ENCODE data around the gene MYH6. TPM values are rescaled to one million over a fixed set of nuclear protein-coding genes. Genes with fewer than 3 reads are reported as not detected.

MYH6 gene
- total RNA-seq, 1 experiment from 2014 or later, result 0.07 TPM

DNA sequence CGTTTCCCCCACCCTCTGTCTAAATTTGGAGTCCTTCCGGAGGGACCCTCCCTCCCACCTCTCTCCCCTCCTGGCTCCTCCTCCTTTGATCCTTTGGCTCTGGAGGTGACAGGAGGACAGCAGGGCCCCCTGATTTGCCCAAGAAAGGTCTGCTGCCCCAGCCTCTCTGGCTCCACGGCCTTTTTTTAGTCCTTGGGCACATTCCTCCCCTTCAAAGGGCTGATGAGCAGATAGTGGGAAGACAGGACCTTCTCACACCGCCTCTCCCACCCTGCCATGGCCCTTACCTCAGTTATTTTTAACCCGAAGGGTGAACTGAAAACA is 196 bp upstream of the MYH6 start:
- Histone ChIP-seq H3K27me3 (ENCODE audit: insufficient read depth, low read length) (no peaks in the 10 kb centered on the region), H3K23ac (ENCODE audit: insufficient read length, low read depth, low read length) (no peak overlapping the region), H3K4me2 (ENCODE audit: insufficient read depth, insufficient read length, low read length) (no peak overlapping the region), H3K56ac (ENCODE audit: insufficient read length, low read depth, low read length) (no peak overlapping the region), H3K18ac (ENCODE audit: insufficient read length, low read depth, low read length) (no peak overlapping the region), H2BK120ac (ENCODE audit: low read depth, low read length, poor library complexity, severe bottlenecking) (no peak overlapping the region), H2BK5ac (ENCODE audit: insufficient read length, low read length) (no peak overlapping the region), H4K5ac (ENCODE audit: insufficient read length, low read depth, low read length) (no peak overlapping the region), H3K9ac (ENCODE audit: extremely low read depth, insufficient read length, low read length) (no peak overlapping the region), H3K79me2 (ENCODE audit: insufficient read depth, low read length) (no peaks in the 10 kb centered on the region), H3K4ac (ENCODE audit: low read depth, low read length) (no peak overlapping the region), H3K27ac (ENCODE audit: insufficient read length, low read depth, low read length) (no peak overlapping the region), H3K79me1 (ENCODE audit: insufficient read depth, low read depth, low read length, poor library complexity, severe bottlenecking) (no peaks in the 10 kb centered on the region), H2BK12ac (ENCODE audit: insufficient read length, low read depth, low read length) (no peak overlapping the region), H3K23me2 (ENCODE audit: insufficient read length, low read depth, low read length, poor library complexity, severe bottlenecking) (no peaks in the 10 kb centered on the region), H2AFZ (ENCODE audit: low read length) (no peak overlapping the region), H2BK15ac (ENCODE audit: low read depth, low read length) (no peak overlapping the region), H3K14ac (ENCODE audit: insufficient read depth, low read length) (no peak overlapping the region), H4K20me1 (ENCODE audit: control insufficient read depth, insufficient read depth, insufficient read length) (no peaks in the 10 kb centered on the region), H3K9me3 (ENCODE audit: control insufficient read depth, low read depth, low read length) (no peaks in the 10 kb centered on the region), H4K8ac (replicated peaks; ENCODE audit: insufficient read length, low read depth, low read length) (no peak overlapping the region), H4K91ac (ENCODE audit: insufficient read length, low read depth, low read length) (no peak overlapping the region), H2BK20ac (ENCODE audit: low read depth, low read length, poor library complexity, severe bottlenecking) (no peak overlapping the region), H3T11ph (ENCODE audit: low read length) (no peak overlapping the region), H3K4me1 (ENCODE audit: insufficient read depth, low read length) (no peaks in the 10 kb centered on the region), H2AK5ac (ENCODE audit: insufficient read length, low read length) (no peak overlapping the region)
- no peak for DNase-seq
- Mint-ChIP-seq H3K4me3 (no peak overlapping the region), H3K27me3 (ENCODE audit: low read depth) (peaks cover 52% of the 10 kb centered on the region), H3K27ac (no peak overlapping the region), H3K4me1 (peaks cover 15 to 17% of the 10 kb centered on the region in 2 experiments), H3K9me3 (no peaks in the 10 kb centered on the region), H3K36me3 (ENCODE audit: insufficient read depth in 1 of 3, low read depth in 3 of 3) (no peaks in the 10 kb centered on the region)
- WGBS (ENCODE audit: extremely low coverage, insufficient read length, low lambda C conversion rate), result no CpG with 5 or more reads among the region's 5 CpGs
- TF ChIP-seq CTCF (conservative IDR thresholded peaks at IDR 0.05), result no peak
